ENCODE results near the gene SLC6A8. TPM values are rescaled to one million over a fixed set of nuclear protein-coding genes. Genes with fewer than 3 reads are reported as not detected.
"Not testable (repeated sequence)": the region's sequence is repeated elsewhere in the genome, so short reads cannot be mapped to it uniquely, and the experiment has no call there.

The SLC6A8 gene
- total and polyA plus RNA-seq, 9 donors = 14.6 to 49.1 (median 32.1) TPM

DNA sequence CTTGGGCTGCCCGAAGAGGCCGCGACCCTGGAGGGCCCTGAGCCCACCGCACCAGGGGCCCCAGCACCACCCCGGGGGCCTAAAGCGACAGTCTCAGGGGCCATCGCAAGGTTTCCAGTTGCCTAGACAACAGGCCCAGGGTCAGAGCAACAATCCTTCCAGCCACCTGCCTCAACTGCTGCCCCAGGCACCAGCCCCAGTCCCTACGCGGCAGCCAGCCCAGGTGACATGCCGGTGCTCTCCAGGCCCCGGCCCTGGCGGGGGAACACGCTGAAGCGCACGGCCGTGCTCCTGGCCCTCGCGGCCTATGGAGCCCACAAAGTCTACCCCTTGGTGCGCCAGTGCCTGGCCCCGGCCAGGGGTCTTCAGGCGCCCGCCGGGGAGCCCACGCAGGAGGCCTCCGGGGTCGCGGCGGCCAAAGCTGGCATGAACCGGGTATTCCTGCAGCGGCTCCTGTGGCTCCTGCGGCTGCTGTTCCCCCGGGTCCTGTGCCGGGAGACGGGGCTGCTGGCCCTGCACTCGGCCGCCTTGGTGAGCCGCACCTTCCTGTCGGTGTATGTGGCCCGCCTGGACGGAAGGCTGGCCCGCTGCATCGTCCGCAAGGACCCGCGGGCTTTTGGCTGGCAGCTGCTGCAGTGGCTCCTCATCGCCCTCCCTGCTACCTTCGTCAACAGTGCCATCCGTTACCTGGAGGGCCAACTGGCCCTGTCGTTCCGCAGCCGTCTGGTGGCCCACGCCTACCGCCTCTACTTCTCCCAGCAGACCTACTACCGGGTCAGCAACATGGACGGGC lies 37.5 kb downstream of the SLC6A8 start:
- Histone ChIP-seq H3K27ac (ENCODE audit: low read length) (peak overlapping the region; percentile 85), H3K36me3 (ENCODE audit: control insufficient read depth, insufficient read depth, low read length) (peaks cover 9% of the 10 kb centered on the region), H3K4me1 (ENCODE audit: control insufficient read depth, insufficient read depth, low read length) (peaks cover 53% of the 10 kb centered on the region), H3K27me3 (ENCODE audit: control insufficient read depth, insufficient read depth, low read length) (no peaks in the 10 kb centered on the region), H3K9me3 (replicated peaks; ENCODE audit: control insufficient read depth, low read depth, low read length) (no peaks in the 10 kb centered on the region), H3K4me3 (ENCODE audit: low read length) (peak overlapping the region; percentile 50)
- WGBS (ENCODE audit: insufficient coverage) = 75% methylated on average over 55 of the region's 55 CpGs
- DNase-seq = peak; percentile 33

DNA sequence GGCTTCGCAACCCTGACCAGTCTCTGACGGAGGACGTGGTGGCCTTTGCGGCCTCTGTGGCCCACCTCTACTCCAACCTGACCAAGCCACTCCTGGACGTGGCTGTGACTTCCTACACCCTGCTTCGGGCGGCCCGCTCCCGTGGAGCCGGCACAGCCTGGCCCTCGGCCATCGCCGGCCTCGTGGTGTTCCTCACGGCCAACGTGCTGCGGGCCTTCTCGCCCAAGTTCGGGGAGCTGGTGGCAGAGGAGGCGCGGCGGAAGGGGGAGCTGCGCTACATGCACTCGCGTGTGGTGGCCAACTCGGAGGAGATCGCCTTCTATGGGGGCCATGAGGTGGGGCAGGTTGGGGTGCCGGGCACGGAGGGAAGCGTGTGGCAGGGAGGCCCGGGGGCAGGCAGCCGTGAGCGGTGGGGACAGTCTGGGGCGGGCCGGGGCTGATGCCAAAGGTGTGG lies 38.1 kb downstream of the SLC6A8 start:
- H3K4me1 ChIP-seq (ENCODE audit: control insufficient read depth, insufficient read depth, low read length) = peaks cover 53% of the 10 kb centered on the region
- peak overlapping the region; percentile 9 for H3K4me3 ChIP-seq (ENCODE audit: low read length)
- no peaks in the 10 kb centered on the region for H3K27me3 ChIP-seq (ENCODE audit: control insufficient read depth, insufficient read depth, low read length)
- WGBS (ENCODE audit: insufficient coverage) = 84% methylated on average over 32 of the region's 35 CpGs
- DNase-seq = no peak
- peak overlapping the region; percentile 85 for H3K27ac ChIP-seq (ENCODE audit: low read length)
- no peaks in the 10 kb centered on the region for H3K9me3 ChIP-seq (replicated peaks; ENCODE audit: control insufficient read depth, low read depth, low read length)
- peaks cover 4% of the 10 kb centered on the region for H3K36me3 ChIP-seq (ENCODE audit: control insufficient read depth, insufficient read depth, low read length)

- H3K27me3 ChIP-seq (ENCODE audit: control insufficient read depth, insufficient read depth, low read length) = no peaks in the 10 kb centered on the region
- 36% methylated on average over 31 of the region's 35 CpGs for WGBS (ENCODE audit: insufficient coverage)
- peak overlapping the region; percentile 9 for H3K4me3 ChIP-seq (ENCODE audit: low read length)
- peaks cover 53% of the 10 kb centered on the region for H3K4me1 ChIP-seq (ENCODE audit: control insufficient read depth, insufficient read depth, low read length)
- H3K27ac ChIP-seq (ENCODE audit: low read length) = peak overlapping the region; percentile 85
- DNase-seq = peak; percentile 77
- no peaks in the 10 kb centered on the region for H3K9me3 ChIP-seq (replicated peaks; ENCODE audit: control insufficient read depth, low read depth, low read length)
- H3K36me3 ChIP-seq (ENCODE audit: control insufficient read depth, insufficient read depth, low read length) = peaks cover 2% of the 10 kb centered on the region
Measured at GRCh38 chrX:153726286-153727122, 38.8 kb downstream of the SLC6A8 start.

GRCh38 chrX:153727123-153727931 lies 39.6 kb downstream of the SLC6A8 start:
- Histone ChIP-seq H3K4me3 (ENCODE audit: low read length) (peak overlapping the region; percentile 9), H3K4me1 (ENCODE audit: control insufficient read depth, insufficient read depth, low read length) (peaks cover 53% of the 10 kb centered on the region), H3K9me3 (replicated peaks; ENCODE audit: control insufficient read depth, low read depth, low read length) (no peaks in the 10 kb centered on the region), H3K36me3 (ENCODE audit: control insufficient read depth, insufficient read depth, low read length) (no peaks in the 10 kb centered on the region), H3K27ac (ENCODE audit: low read length) (peak overlapping the region; percentile 85), H3K27me3 (ENCODE audit: control insufficient read depth, insufficient read depth, low read length) (no peaks in the 10 kb centered on the region)
- 60% methylated on average over 18 of the region's 23 CpGs for WGBS (ENCODE audit: insufficient coverage)
- peak; percentile 65 for DNase-seq

DNA sequence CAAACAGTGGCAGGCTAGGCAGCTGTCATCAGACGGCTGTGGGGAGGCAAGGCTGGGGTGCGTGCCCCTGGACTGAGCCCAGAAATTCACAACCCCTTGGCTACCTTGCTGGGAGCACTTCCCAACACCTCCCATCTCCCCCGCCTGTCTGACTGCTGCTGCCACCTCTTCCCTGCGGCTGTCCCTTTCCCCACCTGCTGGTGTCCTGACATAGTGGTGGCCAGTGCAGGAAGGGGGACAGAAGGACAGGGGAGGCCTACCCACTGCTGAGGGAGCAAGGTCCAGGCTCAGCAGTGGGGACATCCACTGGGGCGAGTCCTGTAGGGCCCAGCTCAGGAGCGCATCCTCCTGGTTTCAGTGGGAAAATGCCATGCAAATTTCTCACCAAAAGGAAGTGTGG lies 40.4 kb downstream of the SLC6A8 start:
- Histone ChIP-seq H3K27me3 (ENCODE audit: control insufficient read depth, insufficient read depth, low read length) (no peaks in the 10 kb centered on the region), H3K4me3 (ENCODE audit: low read length) (no peak overlapping the region), H3K4me1 (ENCODE audit: control insufficient read depth, insufficient read depth, low read length) (peaks cover 47% of the 10 kb centered on the region), H3K27ac (ENCODE audit: low read length) (peak overlapping the region; percentile 29), H3K9me3 (replicated peaks; ENCODE audit: control insufficient read depth, low read depth, low read length) (no peaks in the 10 kb centered on the region), H3K36me3 (ENCODE audit: control insufficient read depth, insufficient read depth, low read length) (no peaks in the 10 kb centered on the region)
- peak; percentile 16 for DNase-seq
- WGBS (ENCODE audit: insufficient coverage) = 87% methylated on average over 3 of the region's 6 CpGs

DNA sequence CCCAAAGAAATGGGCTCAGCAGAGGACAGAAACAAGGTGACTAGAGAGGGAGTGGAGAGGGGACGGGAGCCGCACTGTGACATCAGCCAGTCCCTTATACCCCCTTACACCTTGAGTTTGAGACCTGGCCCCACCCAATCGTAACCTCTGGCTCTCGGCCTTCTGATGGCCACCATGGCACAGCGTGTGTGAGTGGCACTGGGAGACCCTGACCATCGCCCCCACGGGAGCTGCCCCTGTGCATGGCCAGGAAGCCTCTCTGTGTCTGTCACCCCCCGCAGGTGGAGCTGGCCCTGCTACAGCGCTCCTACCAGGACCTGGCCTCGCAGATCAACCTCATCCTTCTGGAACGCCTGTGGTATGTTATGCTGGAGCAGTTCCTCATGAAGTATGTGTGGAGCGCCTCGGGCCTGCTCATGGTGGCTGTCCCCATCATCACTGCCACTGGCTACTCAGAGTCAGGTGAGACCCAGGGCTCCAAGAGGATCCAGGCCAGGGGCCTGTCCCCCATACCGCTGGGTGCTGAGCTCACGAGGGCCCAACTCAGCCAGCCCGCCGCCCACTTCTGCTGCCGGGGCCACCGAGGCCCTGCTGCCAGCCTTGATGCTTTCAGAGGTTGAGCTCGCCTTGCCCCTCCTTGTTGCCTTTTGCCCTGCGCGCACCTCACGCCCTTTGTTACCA lies 41.4 kb downstream of the SLC6A8 start:
- Histone ChIP-seq H3K27ac (ENCODE audit: low read length) (no peak overlapping the region), H3K4me1 (ENCODE audit: control insufficient read depth, insufficient read depth, low read length) (peaks cover 46% of the 10 kb centered on the region), H3K27me3 (ENCODE audit: control insufficient read depth, insufficient read depth, low read length) (no peaks in the 10 kb centered on the region), H3K9me3 (replicated peaks; ENCODE audit: control insufficient read depth, low read depth, low read length) (no peaks in the 10 kb centered on the region), H3K4me3 (ENCODE audit: low read length) (no peak overlapping the region), H3K36me3 (ENCODE audit: control insufficient read depth, insufficient read depth, low read length) (no peaks in the 10 kb centered on the region)
- 94% methylated on average over 17 of the region's 23 CpGs for WGBS (ENCODE audit: insufficient coverage)
- DNase-seq = no peak

DNA sequence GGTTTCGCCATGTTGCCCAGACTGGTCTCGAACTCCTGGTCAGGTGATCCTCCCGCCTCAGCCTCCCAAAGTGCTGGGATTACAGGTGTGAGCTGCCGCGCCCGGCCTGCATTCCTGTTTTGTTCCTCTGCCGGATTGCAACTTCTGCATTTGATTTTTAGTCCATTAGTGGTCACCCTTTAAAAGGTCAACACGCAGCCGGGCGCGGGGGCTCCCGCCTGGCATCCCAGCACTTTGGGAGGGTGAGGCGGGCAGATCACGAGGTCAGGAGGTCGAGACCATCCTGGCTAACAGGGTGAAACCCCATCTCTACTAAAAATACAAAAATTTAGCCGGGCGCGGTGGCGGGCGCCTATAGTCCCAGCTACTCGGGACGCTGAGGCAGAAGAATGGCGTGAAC lies 42.4 kb downstream of the SLC6A8 start:
- not testable (repeated sequence) for H3K9me3 ChIP-seq (replicated peaks; ENCODE audit: control insufficient read depth, low read depth, low read length); H3K27ac ChIP-seq (ENCODE audit: low read length); H3K36me3 ChIP-seq (ENCODE audit: control insufficient read depth, insufficient read depth, low read length); DNase-seq; H3K27me3 ChIP-seq (ENCODE audit: control insufficient read depth, insufficient read depth, low read length); H3K4me3 ChIP-seq (ENCODE audit: low read length)
- H3K4me1 ChIP-seq (ENCODE audit: control insufficient read depth, insufficient read depth, low read length) = peaks cover 41% of the 10 kb centered on the region
- 93% methylated on average over 14 of the region's 23 CpGs for WGBS (ENCODE audit: insufficient coverage)

GRCh38 chrX:153731117-153731844 lies 43.6 kb downstream of the SLC6A8 start:
- WGBS (ENCODE audit: insufficient coverage) = 83% methylated on average over 2 of the region's 6 CpGs
- H3K27me3 ChIP-seq (ENCODE audit: control insufficient read depth, insufficient read depth, low read length) = no peaks in the 10 kb centered on the region
- no peak overlapping the region for H3K27ac ChIP-seq (ENCODE audit: low read length)
- no peak for DNase-seq
- peaks cover 29% of the 10 kb centered on the region for H3K4me1 ChIP-seq (ENCODE audit: control insufficient read depth, insufficient read depth, low read length)
- peaks cover 2% of the 10 kb centered on the region for H3K9me3 ChIP-seq (replicated peaks; ENCODE audit: control insufficient read depth, low read depth, low read length)
- peaks cover 3% of the 10 kb centered on the region for H3K36me3 ChIP-seq (ENCODE audit: control insufficient read depth, insufficient read depth, low read length)
- H3K4me3 ChIP-seq (ENCODE audit: low read length) = no peak overlapping the region

- H3K27ac ChIP-seq (ENCODE audit: low read length) = no peak overlapping the region
- DNase-seq = no peak
- no peak overlapping the region for H3K4me3 ChIP-seq (ENCODE audit: low read length)
- no peaks in the 10 kb centered on the region for H3K27me3 ChIP-seq (ENCODE audit: control insufficient read depth, insufficient read depth, low read length)
- H3K4me1 ChIP-seq (ENCODE audit: control insufficient read depth, insufficient read depth, low read length) = peaks cover 28% of the 10 kb centered on the region
- H3K9me3 ChIP-seq (replicated peaks; ENCODE audit: control insufficient read depth, low read depth, low read length) = peaks cover 2% of the 10 kb centered on the region
- WGBS (ENCODE audit: insufficient coverage) = no CpG with 5 or more reads among the region's 3 CpGs
- peaks cover 3% of the 10 kb centered on the region for H3K36me3 ChIP-seq (ENCODE audit: control insufficient read depth, insufficient read depth, low read length)
Measured at GRCh38 chrX:153731845-153732215, 44.1 kb downstream of the SLC6A8 start.

All from muscle of leg (tissue), 11 donors.